Measurements from ENCODE around the gene WDR6. TPM values are rescaled to one million over a fixed set of nuclear protein-coding genes. Genes with fewer than 3 reads are reported as not detected.

Gene WDR6
- total and polyA plus RNA-seq, 9 of the 15 experiments (the other 6 are each of a cell fraction or from before 2014, with no cell fraction given), result 8.9 to 90.6 (median 44.7) TPM

DNA sequence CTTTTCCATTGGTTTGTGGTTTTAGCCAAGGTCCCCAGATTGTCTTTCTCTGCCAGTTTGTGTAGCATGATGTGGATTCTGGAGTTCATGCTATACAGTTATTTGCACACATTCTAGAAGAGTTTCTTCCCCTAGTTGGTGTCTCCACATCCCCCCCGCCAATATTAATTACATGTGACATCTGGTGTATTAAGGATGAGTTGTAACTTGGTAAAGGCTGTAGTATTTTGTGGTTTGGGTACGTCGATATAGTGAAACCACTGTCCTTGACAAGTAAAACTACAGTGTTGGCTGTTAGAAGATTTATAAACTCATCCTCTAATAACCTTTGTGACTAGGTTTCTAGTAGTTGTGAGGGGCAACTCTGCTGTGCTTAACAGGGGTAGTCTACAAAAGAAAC lies 40.8 kb upstream of the WDR6 start:
- FAIRE-seq, result no peak
- in situ Hi-C loops (cut with MboI) (no loop called here), intact Hi-C loops (cut with micrococcal nuclease) (no loop called here)
- H3K9me1 ChIP-seq (ENCODE audit: control insufficient read depth, insufficient read depth, low read length), result no peaks in the 10 kb centered on the region
- H3K27ac ChIP-seq (ENCODE audit: extremely low read depth, low read depth, low read length), result no peak overlapping the region
- no peak for ATAC-seq
- no peak overlapping the region for H3K4me3 ChIP-seq
- ChIA-PET POLR2A (interaction anchor here (1.2 kb wide), 1 partner anchor 20 kb away, joined by 4 read pairs; no protein-coding TSS in a partner anchor), CTCF (ENCODE audit: low intra/inter-chr PET ratio) (no interaction called here)
- no peak overlapping the region for H3K9ac ChIP-seq (ENCODE audit: insufficient read depth in 1 of 2, low read depth in 2 of 2, low read length in 2 of 2)
- no peaks in the 10 kb centered on the region for H3K27me3 ChIP-seq (ENCODE audit: control insufficient read depth in 2 of 2, insufficient read depth in 2 of 2, low read length in 2 of 2)
- no peaks in the 10 kb centered on the region; the same call in 2 of the 3 replicates for H3K79me2 ChIP-seq (ENCODE audit: control insufficient read depth, insufficient read depth, low read length)
- H3K36me3 ChIP-seq (ENCODE audit: control insufficient read depth, insufficient read depth, low read length), result peaks cover 79% of the 10 kb centered on the region
- DNase-seq (ENCODE audit: extremely low read depth in 1 of 4, low spot score in 3 of 4), result no peak
- H3K9me3 ChIP-seq (replicated peaks; ENCODE audit: control insufficient read depth, insufficient read depth, low read depth, low read length), result no peaks in the 10 kb centered on the region
- BruUV-seq (replicated peaks), result no TSS peak
- H4K20me1 ChIP-seq (replicated peaks; ENCODE audit: control insufficient read depth, insufficient read depth, low read length), result no peaks in the 10 kb centered on the region
- WGBS (ENCODE audit: insufficient coverage, low coverage, missing lambda C conversion rate), result 96% methylated on average over 3 of the region's 3 CpGs
- no peak overlapping the region for H2AFZ ChIP-seq (ENCODE audit: low read depth, low read length)
- no peak overlapping the region for H3K4me2 ChIP-seq (ENCODE audit: insufficient read depth, low read length)
- H3K4me1 ChIP-seq (replicated peaks in 1 of 2; ENCODE audit: control insufficient read depth in 2 of 2, insufficient read depth in 2 of 2, low read length in 2 of 2), result no peaks in the 10 kb centered on the region
- TF ChIP-seq ZBTB7A (IDR thresholded peaks at IDR 0.05; ENCODE audit: borderline replicate concordance, control insufficient read depth, low read depth, low read length) (no peak), ZNF699 (CRISPR knock-in tag; IDR thresholded peaks at IDR 0.05; ENCODE audit: insufficient replicate concordance) (no peak), THAP7 (CRISPR knock-in tag; IDR thresholded peaks at IDR 0.05) (no peak), ARID1B (IDR thresholded peaks at IDR 0.05) (no peak), YBX1 (IDR thresholded peaks at IDR 0.05) (no peak), ZC3H11A (IDR thresholded peaks at IDR 0.05; ENCODE audit: low read depth, low read length) (no peak), JUND (IDR thresholded peaks at IDR 0.05; ENCODE audit: borderline replicate concordance, low read depth, low read length) (no peak), JUND (tag; IDR thresholded peaks at IDR 0.05; ENCODE audit: borderline replicate concordance, low read depth, low read length) (no peak), PML (IDR thresholded peaks at IDR 0.05; ENCODE audit: low read length) (no peak), HIVEP1 (CRISPR knock-in tag; IDR thresholded peaks at IDR 0.05) (no peak), CREM (IDR thresholded peaks at IDR 0.05; ENCODE audit: low read depth) (no peak), RAD21 (CRISPR knock-in tag; conservative IDR thresholded peaks at IDR 0.05 in 1 of 2, IDR thresholded peaks at IDR 0.05 in 1 of 2) (no peak), ZNF639 (CRISPR knock-in tag; conservative IDR thresholded peaks at IDR 0.05 in 1 of 2, IDR thresholded peaks at IDR 0.05 in 1 of 2) (no peak), THRAP3 (IDR thresholded peaks at IDR 0.05; ENCODE audit: borderline replicate concordance) (no peak), TSC22D4 (tag; IDR thresholded peaks at IDR 0.05) (no peak), FOXM1 (IDR thresholded peaks at IDR 0.05; ENCODE audit: low read depth) (no peak), FOXM1 (CRISPR knock-in tag; IDR thresholded peaks at IDR 0.05; ENCODE audit: low read depth) (no peak), CREB1 (IDR thresholded peaks at IDR 0.05) (no peak), CREB1 (CRISPR knock-in tag; IDR thresholded peaks at IDR 0.05) (no peak), ZNF24 (IDR thresholded peaks at IDR 0.05) (no peak)
- TF ChIP-seq, protein P1, sequence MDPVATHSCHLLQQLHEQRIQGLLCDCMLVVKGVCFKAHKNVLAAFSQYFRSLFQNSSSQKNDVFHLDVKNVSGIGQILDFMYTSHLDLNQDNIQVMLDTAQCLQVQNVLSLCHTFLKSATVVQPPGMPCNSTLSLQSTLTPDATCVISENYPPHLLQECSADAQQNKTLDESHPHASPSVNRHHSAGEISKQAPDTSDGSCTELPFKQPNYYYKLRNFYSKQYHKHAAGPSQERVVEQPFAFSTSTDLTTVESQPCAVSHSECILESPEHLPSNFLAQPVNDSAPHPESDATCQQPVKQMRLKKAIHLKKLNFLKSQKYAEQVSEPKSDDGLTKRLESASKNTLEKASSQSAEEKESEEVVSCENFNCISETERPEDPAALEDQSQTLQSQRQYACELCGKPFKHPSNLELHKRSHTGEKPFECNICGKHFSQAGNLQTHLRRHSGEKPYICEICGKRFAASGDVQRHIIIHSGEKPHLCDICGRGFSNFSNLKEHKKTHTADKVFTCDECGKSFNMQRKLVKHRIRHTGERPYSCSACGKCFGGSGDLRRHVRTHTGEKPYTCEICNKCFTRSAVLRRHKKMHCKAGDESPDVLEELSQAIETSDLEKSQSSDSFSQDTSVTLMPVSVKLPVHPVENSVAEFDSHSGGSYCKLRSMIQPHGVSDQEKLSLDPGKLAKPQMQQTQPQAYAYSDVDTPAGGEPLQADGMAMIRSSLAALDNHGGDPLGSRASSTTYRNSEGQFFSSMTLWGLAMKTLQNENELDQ (CRISPR knock-in tag; IDR thresholded peaks at IDR 0.05; ENCODE audit: borderline replicate concordance), result no peak
